K562 (cell line): ENCODE measurements around the gene RTN4. TPM values are rescaled to one million over a fixed set of nuclear protein-coding genes. Genes with fewer than 3 reads are reported as not detected.

ENCODE experiments used
- ATAC-seq: fragments of 200-7000 bp; cut with Tn5 transposase; 3 replicates; pipeline ENCODE4 v1.9.1; 2020; ENCODE audit warnings: moderate library complexity
- BruUV-seq: library from RNA; stranded (reverse); fragments of 400-500 nt; replicated peaks from 2 replicates; lab custom pipeline; 2021; lab: Mats Ljungman, UMichigan
- CTCF ChIA-PET: fragments of 300-600 bp; formaldehyde crosslinking; extraction: SDS; loops from one replicate; lab custom pipeline; 2021; ENCODE audit warnings: low intra/inter-chr PET ratio; lab: Yijun Ruan, JAX
- POLR2A ChIA-PET: fragments of 300-600, 350-650 bp; sonication (Branson Sonifier 250); formaldehyde crosslinking; extraction: SDS; loops from one replicate; lab custom pipeline; 2021; ENCODE audit warnings: antibody characterized with exemption, inconsistent platforms; lab: Yijun Ruan, JAX
- DNase-seq, 4 experiments: peaks; one replicate each; pipeline versions ENCODE4 v3.0.0 to v3.0.0-alpha.2; 2011 to 2018; ENCODE audit warnings: low spot score in 3 of 4, mixed read lengths in 3 of 4; ENCODE audit errors: extremely low read depth in 1 of 4
- FAIRE-seq: peaks from 2 replicates; lab custom pipeline; 2011; peaks lifted over from hg19 to GRCh38; lab: Jason Lieb, UNC
- H2AFZ ChIP-seq: 2 replicates; pipeline ENCODE4 v1.6.0; 2011; ENCODE audit warnings: low read depth, low read length, control low read depth, inconsistent platforms
- H3K27ac ChIP-seq: fragments of 200-600 bp; 3 replicates; pipeline ENCODE4 v1.8.0; 2011; ENCODE audit warnings: low read depth, mild to moderate bottlenecking, control low read depth, inconsistent platforms, low read length, moderate library complexity, mixed read lengths; ENCODE audit errors: extremely low read depth
- H3K27me3 ChIP-seq, 2 experiments: fragments of 300-600 bp in 1 of 2; 2 replicates in 1 of 2; 3 replicates in 1 of 2; pipeline versions ENCODE4 v1.6.0 to v1.8.0; 2011; ENCODE audit warnings: inconsistent platforms in 2 of 2, low read length in 2 of 2, mild to moderate bottlenecking in 1 of 2, mixed read lengths in 1 of 2, moderate library complexity in 1 of 2; ENCODE audit not compliant: control insufficient read depth in 2 of 2, insufficient read depth in 2 of 2
- H3K36me3 ChIP-seq: fragments of 300-600 bp; 3 replicates; pipeline ENCODE4 v1.8.0; 2011; ENCODE audit warnings: mild to moderate bottlenecking, low read length, inconsistent platforms; ENCODE audit not compliant: control insufficient read depth, insufficient read depth
- H3K4me1 ChIP-seq, 2 experiments: fragments of 200-600 bp in 1 of 2; replicated peaks in 1 of 2; 2 replicates in 1 of 2; 3 replicates in 1 of 2; pipeline versions ENCODE4 v1.5.1 to v1.8.0; 2011; ENCODE audit warnings: inconsistent platforms in 2 of 2, low read length in 2 of 2, mild to moderate bottlenecking in 1 of 2, mixed read lengths in 1 of 2, moderate library complexity in 1 of 2; ENCODE audit not compliant: control insufficient read depth in 2 of 2, insufficient read depth in 2 of 2
- H3K4me2 ChIP-seq: 2 replicates; pipeline ENCODE4 v1.6.1; 2011; ENCODE audit warnings: low read length, control low read depth, inconsistent platforms, mixed read lengths; ENCODE audit not compliant: insufficient read depth
- H3K4me3 ChIP-seq: fragments of 200-600 bp; sonication (generic), shearing (Covaris generic); 2 replicates; pipeline ENCODE4 v1.5.1; 2016; ENCODE audit warnings: control low read depth, inconsistent platforms
- H3K79me2 ChIP-seq: fragments of 200-600 bp; 3 replicates; pipeline ENCODE4 v1.8.0; 2011; ENCODE audit warnings: low read length, inconsistent platforms; ENCODE audit not compliant: control insufficient read depth, insufficient read depth
- H3K9ac ChIP-seq, 2 experiments: 2 replicates each; pipeline versions ENCODE4 v1.6.0 to v1.6.1; 2011; ENCODE audit warnings: low read depth in 2 of 2, low read length in 2 of 2, control low read depth in 1 of 2, inconsistent platforms in 1 of 2, mild to moderate bottlenecking in 1 of 2, mixed read lengths in 1 of 2; ENCODE audit not compliant: insufficient read depth in 1 of 2
- H3K9me1 ChIP-seq: one replicate; pipeline ENCODE4 v1.6.0; 2011; ENCODE audit warnings: inconsistent platforms, mild to moderate bottlenecking, low read length, moderate library complexity; ENCODE audit not compliant: control insufficient read depth, insufficient read depth
- H3K9me3 ChIP-seq: replicated peaks from 2 replicates; pipeline ENCODE4 v1.5.1; 2011; ENCODE audit warnings: low read depth, low read length, inconsistent platforms; ENCODE audit not compliant: control insufficient read depth, insufficient read depth
- H4K20me1 ChIP-seq: replicated peaks from 2 replicates; pipeline ENCODE4 v1.6.1; 2011; ENCODE audit warnings: low read length, inconsistent platforms, mixed read lengths; ENCODE audit not compliant: control insufficient read depth, insufficient read depth
- CREBBP ChIP-seq: IDR thresholded peaks from one replicate; pipeline ENCODE4 v1.6.1; 2012; ENCODE audit warnings: low read depth, mild to moderate bottlenecking, control low read depth, inconsistent platforms, low read length
- WGBS: fragments of 100-300 bp; shearing (Covaris generic); methylation state at CpG from one replicate; pipeline ENCODE4 v1.1.6; 2016; ENCODE audit warnings: low coverage, mixed read lengths; ENCODE audit not compliant: insufficient coverage; ENCODE audit errors: missing lambda C conversion rate; 5-methylcytosine and 5-hydroxymethylcytosine counted together
- in situ Hi-C: fragments of 300-500 bp; cut with MboI; formaldehyde crosslinking; loops from 4 replicates; pipeline ENCODE4 v1.15.0; 2018; ENCODE audit warnings: inconsistent platforms, mixed read lengths
- intact Hi-C: fragments of 100-400 bp; cut with micrococcal nuclease; formaldehyde crosslinking; loops from 2 replicates; pipeline ENCODE4 v1.14.2; 2022
- polyA plus RNA-seq, 8 experiments: library from polyadenylated mRNA; depleted of rRNA in 4 of 8; stranded (reverse) in 5 of 8; unstranded in 3 of 8; fragments of >200 nt; fragmentation: Nextera tagmentation in 2 of 8; fragmentation: Illumina TruSeq in 1 of 8; extraction: Ambion mirVana in 2 of 8; extraction: Trizol in 1 of 8; gene quantifications; 2 replicates each; pipeline versions ENCODE4 v1.2.1 to v1.2.3, GENCODE V29; 2011 to 2014; ENCODE audit warnings: inconsistent platforms in 1 of 8, missing spikeins in 1 of 8
- total RNA-seq, 7 experiments: library from RNA; depleted of rRNA in 6 of 7; stranded (reverse); fragments of >200 nt in 6 of 7; fragmentation: Illumina TruSeq in 2 of 7; extraction: Trizol in 2 of 7; gene quantifications; 2 replicates each; pipeline versions ENCODE4 v1.2.1 to v1.2.3, GENCODE V29; 2011 to 2021; ENCODE audit warnings: low replicate concordance in 1 of 7
- TF ChIP-seq, protein P1 (sequence below), 2 experiments: fragments of 450-650 bp in 1 of 2; sonication (generic) in 1 of 2; formaldehyde crosslinking in 1 of 2; IDR thresholded peaks in 1 of 2; conservative IDR thresholded peaks in 1 of 2; 2 replicates each; pipeline versions ENCODE4 v1.6.1 to v1.8.1; 2016 to 2023; ENCODE audit warnings: mild to moderate bottlenecking in 2 of 2, moderate library complexity in 2 of 2, inconsistent platforms in 1 of 2, missing genetic modification reagents in 1 of 2

The RTN4 gene
- total and polyA plus RNA-seq, 9 of the 15 experiments (the other 6 are each of a cell fraction or from before 2014, with no cell fraction given), result 73.0 to 248 (median 116) TPM

DNA sequence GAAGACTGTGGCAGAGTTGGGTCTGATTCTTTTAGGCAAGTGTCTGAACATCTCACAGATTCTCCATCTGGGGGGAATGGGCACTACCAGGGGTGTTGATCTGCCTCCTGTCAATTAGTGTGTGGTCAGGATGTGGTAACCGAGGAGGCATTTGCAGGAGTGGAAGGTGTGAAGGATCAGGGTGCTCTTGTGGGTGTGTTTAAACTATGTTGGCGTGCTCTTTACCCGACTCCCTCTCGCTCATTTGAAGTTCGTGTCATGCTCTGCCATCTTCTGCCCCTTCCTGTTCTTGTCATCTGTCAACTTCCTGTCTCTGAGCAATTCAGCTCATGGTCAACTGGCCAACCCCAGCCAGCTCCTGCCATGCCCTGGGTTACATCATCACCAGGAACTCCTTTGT lies 107.9 kb downstream of the RTN4 start:
- no peak overlapping the region for H3K9ac ChIP-seq
- no peak overlapping the region for H2AFZ ChIP-seq
- no peaks in the 10 kb centered on the region for H3K9me1 ChIP-seq
- no peaks in the 10 kb centered on the region for H3K79me2 ChIP-seq
- FAIRE-seq (no peak), DNase-seq (no peak), ATAC-seq (no peak)
- peaks cover 3 to 21% of the 10 kb centered on the region in 2 experiments; a peak in 4 of 5 replicates for H3K27me3 ChIP-seq
- intact Hi-C loops (no loop called here), in situ Hi-C loops (no loop called here)
- no peaks in the 10 kb centered on the region for H3K9me3 ChIP-seq
- H3K4me3 ChIP-seq, result no peak overlapping the region
- ChIA-PET POLR2A (interaction anchor here (0.9 to 1.3 kb wide), 2 partner anchors 14 to 15 kb away, joined by 3 to 4 read pairs; no protein-coding TSS in a partner anchor), CTCF (interaction anchor here (0.5 kb wide), 1 partner anchor 664 kb away, joined by 3 read pairs; no protein-coding TSS in a partner anchor)
- peaks cover 0 to 2% of the 10 kb centered on the region in 2 experiments; a peak in 1 of 5 replicates for H3K4me1 ChIP-seq
- no TSS peak for BruUV-seq
- no peaks in the 10 kb centered on the region for H4K20me1 ChIP-seq
- no peaks in the 10 kb centered on the region for H3K36me3 ChIP-seq
- WGBS, result 2% methylated on average over 5 of the region's 5 CpGs
- no peak overlapping the region for H3K27ac ChIP-seq
- TF ChIP-seq, protein P1, sequence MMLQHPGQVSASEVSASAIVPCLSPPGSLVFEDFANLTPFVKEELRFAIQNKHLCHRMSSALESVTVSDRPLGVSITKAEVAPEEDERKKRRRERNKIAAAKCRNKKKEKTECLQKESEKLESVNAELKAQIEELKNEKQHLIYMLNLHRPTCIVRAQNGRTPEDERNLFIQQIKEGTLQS (IDR thresholded peaks at IDR 0.05), result 0 out of 2 replicates have a peak, but pooled peaks have one; percentile 14
- TF ChIP-seq, protein P1 (CRISPR knock-in tag; conservative IDR thresholded peaks at IDR 0.05), result no peak
- no peak for TF ChIP-seq CREBBP
- H3K4me2 ChIP-seq, result no peak overlapping the region
